Keratinocyte (primary cell): ENCODE results near the gene CISH. TPM values are rescaled to one million over a fixed set of nuclear protein-coding genes. Genes with fewer than 3 reads are reported as not detected.

Source experiments
- DNase-seq: peaks from one replicate; pipeline ENCODE4 v3.0.0-alpha.2; 2011; ENCODE audit warnings: low read depth, missing footprints, low spot score
- FAIRE-seq: peaks from 2 replicates; lab custom pipeline; 2011; peaks lifted over from hg19 to GRCh38; lab: Jason Lieb, UNC
- H2AFZ ChIP-seq: 2 replicates; pipeline ENCODE4 v1.6.0; 2012; ENCODE audit warnings: low read length, control low read depth, inconsistent platforms; ENCODE audit not compliant: control insufficient read depth
- H3K27ac ChIP-seq: 2 replicates; pipeline ENCODE4 v1.5.1; 2011; ENCODE audit warnings: low read length; ENCODE audit not compliant: control insufficient read depth, insufficient read depth
- H3K27me3 ChIP-seq: 3 replicates; pipeline ENCODE4 v1.6.0; 2011; ENCODE audit warnings: low read length; ENCODE audit not compliant: control insufficient read depth, insufficient read depth; ENCODE audit errors: extremely low read depth
- H3K36me3 ChIP-seq, 2 experiments: 2 replicates in 1 of 2; 3 replicates in 1 of 2; pipeline ENCODE4 v1.5.1; 2011; ENCODE audit warnings: low read length in 2 of 2, mild to moderate bottlenecking in 1 of 2; ENCODE audit not compliant: control insufficient read depth in 2 of 2, insufficient read depth in 2 of 2; ENCODE audit errors: extremely low read depth in 1 of 2
- H3K4me1 ChIP-seq: 3 replicates; pipeline ENCODE4 v1.5.1; 2011; ENCODE audit warnings: low read length; ENCODE audit not compliant: control insufficient read depth, insufficient read depth; ENCODE audit errors: extremely low read depth
- H3K4me2 ChIP-seq: 3 replicates; pipeline ENCODE4 v1.6.0; 2011; ENCODE audit warnings: low read depth, low read length; ENCODE audit not compliant: control insufficient read depth, insufficient read depth; ENCODE audit errors: extremely low read depth
- H3K4me3 ChIP-seq, 3 experiments: fragments of 200-600 bp in 1 of 3; sonication (generic) in 1 of 3; 2 replicates in 2 of 3; 3 replicates in 1 of 3; pipeline ENCODE4 v1.5.1; 2011 to 2016; ENCODE audit warnings: low read length in 3 of 3, mild to moderate bottlenecking in 3 of 3, control low read depth in 2 of 3, inconsistent platforms in 1 of 3, low read depth in 1 of 3, mixed read lengths in 1 of 3, mixed run types in 1 of 3, moderate library complexity in 1 of 3; ENCODE audit not compliant: control insufficient read depth in 2 of 3, insufficient read depth in 2 of 3; ENCODE audit errors: extremely low read depth in 1 of 3
- H3K79me2 ChIP-seq: 2 replicates; pipeline ENCODE4 v1.6.0; 2012; ENCODE audit warnings: low read length; ENCODE audit not compliant: control insufficient read depth, insufficient read depth
- H3K9ac ChIP-seq: 3 replicates; pipeline ENCODE4 v1.6.0; 2011; ENCODE audit warnings: low read length; ENCODE audit not compliant: control insufficient read depth, insufficient read depth; ENCODE audit errors: extremely low read depth
- H3K9me1 ChIP-seq: 3 replicates; pipeline ENCODE4 v1.6.0; 2011; ENCODE audit warnings: low read length; ENCODE audit not compliant: control insufficient read depth, insufficient read depth; ENCODE audit errors: extremely low read depth
- H3K9me3 ChIP-seq: 2 replicates; pipeline ENCODE4 v1.5.1; 2012; ENCODE audit warnings: low read depth, low read length; ENCODE audit not compliant: control insufficient read depth
- H4K20me1 ChIP-seq: 3 replicates; pipeline ENCODE4 v1.6.0; 2011; ENCODE audit warnings: low read length; ENCODE audit not compliant: control insufficient read depth, insufficient read depth; ENCODE audit errors: extremely low read depth
- CTCF ChIP-seq, 3 experiments: IDR thresholded peaks in 1 of 3; conservative IDR thresholded peaks in 1 of 3; optimal IDR thresholded peaks in 1 of 3; 2 replicates in 2 of 3; 3 replicates in 1 of 3; pipeline versions ENCODE3 to v1.5.1; 2011; ENCODE audit warnings: low read length in 3 of 3, mild to moderate bottlenecking in 3 of 3, moderate library complexity in 2 of 3, control low read depth in 1 of 3, inconsistent platforms in 1 of 3; ENCODE audit not compliant: insufficient read depth in 2 of 3; ENCODE audit errors: extremely low read depth in 1 of 3
- EZH2 ChIP-seq: IDR thresholded peaks from one replicate; pipeline ENCODE4 v1.6.1; 2012; ENCODE audit warnings: inconsistent platforms, mild to moderate bottlenecking, low read length, moderate library complexity
- dilution Hi-C: fragments of 300-500 bp; cut with MboI; formaldehyde crosslinking; loops from one replicate; pipeline ENCODE4 v1.7.0; 2020; ENCODE audit warnings: low sequenced_read_pairs; ENCODE audit not compliant: extremely low pct_ligation_motif_present
- polyA plus RNA-seq, 5 experiments: library from polyadenylated mRNA; depleted of rRNA in 3 of 5; stranded (reverse) in 3 of 5; stranded (forward) in 1 of 5; unstranded in 1 of 5; fragments of >200 nt; gene quantifications; 1 replicate in 1 of 5; 2 replicates in 3 of 5; 3 replicates in 1 of 5; pipeline versions ENCODE4 v1.2.1 to v1.2.3, GENCODE V29; 2011 to 2012; ENCODE audit warnings: missing spikeins in 2 of 5, low read depth in 1 of 5, low replicate concordance in 1 of 5

The CISH gene
- polyA plus RNA-seq, 1 donor (not counting 4 experiments of a cell fraction or from before 2014, with no cell fraction given) = 1.8 TPM

- Histone ChIP-seq H3K9me3 (no peaks in the 10 kb centered on the region), H3K27ac (no peak overlapping the region), H3K27me3 (no peaks in the 10 kb centered on the region), H2AFZ (no peak overlapping the region), H3K4me2 (peak overlapping the region; percentile 85), H3K4me1 (peaks cover 35% of the 10 kb centered on the region), H3K36me3 (no peaks in the 10 kb centered on the region), H3K9me1 (no peaks in the 10 kb centered on the region), H3K4me3 (peak overlapping the region in 1 of 3 experiments; percentile 27), H3K79me2 (peaks cover 7% of the 10 kb centered on the region), H3K9ac (no peak overlapping the region), H4K20me1 (no peaks in the 10 kb centered on the region)
- no peak for DNase-seq
- TF ChIP-seq CTCF (optimal IDR thresholded peaks at IDR 0.05 in 1 of 3, IDR thresholded peaks at IDR 0.05 in 1 of 3, conservative IDR thresholded peaks at IDR 0.05 in 1 of 3; ENCODE audit: extremely low read depth in 1 of 3, insufficient read depth in 2 of 3, low read length in 3 of 3) (no peak), EZH2 (no peak)
- dilution Hi-C loops = no loop called here
- no peak for FAIRE-seq
Observed at GRCh38 chr3:50567011-50567385, 44.6 kb downstream of the CISH start.

- DNase-seq (no peak), FAIRE-seq (no peak)
- H4K20me1 ChIP-seq = no peaks in the 10 kb centered on the region
- dilution Hi-C loops = no loop called here
- no peak overlapping the region for H3K9ac ChIP-seq
- H3K27ac ChIP-seq = no peak overlapping the region
- no peaks in the 10 kb centered on the region for H3K36me3 ChIP-seq
- no peaks in the 10 kb centered on the region for H3K79me2 ChIP-seq
- no peak overlapping the region for H2AFZ ChIP-seq
- no peaks in the 10 kb centered on the region for H3K9me1 ChIP-seq
- peaks cover 27% of the 10 kb centered on the region for H3K4me1 ChIP-seq
- no peaks in the 10 kb centered on the region for H3K9me3 ChIP-seq
- no peaks in the 10 kb centered on the region for H3K27me3 ChIP-seq
- no peak overlapping the region for H3K4me2 ChIP-seq
- H3K4me3 ChIP-seq = no peak overlapping the region
- no peak for TF ChIP-seq EZH2
- TF ChIP-seq CTCF (optimal IDR thresholded peaks at IDR 0.05 in 1 of 3, IDR thresholded peaks at IDR 0.05 in 1 of 3, conservative IDR thresholded peaks at IDR 0.05 in 1 of 3; ENCODE audit: extremely low read depth in 1 of 3, insufficient read depth in 2 of 3, low read length in 3 of 3) = no peak
Observed at GRCh38 chr3:50564321-50564720, 47.3 kb downstream of the CISH start.
